Daoy (cell line): ENCODE results near the gene UGT2B11. TPM values are rescaled to one million over a fixed set of nuclear protein-coding genes. Genes with fewer than 3 reads are reported as not detected.
"Not testable (repeated sequence)": the region's sequence is repeated elsewhere in the genome, so short reads cannot be mapped to it uniquely, and the experiment has no call there.

Experiments used
- DNase-seq: peaks from one replicate; pipeline ENCODE4 v3.0.0-alpha.2; 2015; ENCODE audit warnings: low read depth
- total RNA-seq: library from RNA; depleted of rRNA; stranded (reverse); fragments of >200 nt; shearing (Covaris generic); gene quantifications from 2 replicates; pipeline ENCODE4 v1.2.3, GENCODE V29; 2014; rRNA removed

Gene UGT2B11
- total RNA-seq, 1 experiment from 2014 or later: not detected

DNA sequence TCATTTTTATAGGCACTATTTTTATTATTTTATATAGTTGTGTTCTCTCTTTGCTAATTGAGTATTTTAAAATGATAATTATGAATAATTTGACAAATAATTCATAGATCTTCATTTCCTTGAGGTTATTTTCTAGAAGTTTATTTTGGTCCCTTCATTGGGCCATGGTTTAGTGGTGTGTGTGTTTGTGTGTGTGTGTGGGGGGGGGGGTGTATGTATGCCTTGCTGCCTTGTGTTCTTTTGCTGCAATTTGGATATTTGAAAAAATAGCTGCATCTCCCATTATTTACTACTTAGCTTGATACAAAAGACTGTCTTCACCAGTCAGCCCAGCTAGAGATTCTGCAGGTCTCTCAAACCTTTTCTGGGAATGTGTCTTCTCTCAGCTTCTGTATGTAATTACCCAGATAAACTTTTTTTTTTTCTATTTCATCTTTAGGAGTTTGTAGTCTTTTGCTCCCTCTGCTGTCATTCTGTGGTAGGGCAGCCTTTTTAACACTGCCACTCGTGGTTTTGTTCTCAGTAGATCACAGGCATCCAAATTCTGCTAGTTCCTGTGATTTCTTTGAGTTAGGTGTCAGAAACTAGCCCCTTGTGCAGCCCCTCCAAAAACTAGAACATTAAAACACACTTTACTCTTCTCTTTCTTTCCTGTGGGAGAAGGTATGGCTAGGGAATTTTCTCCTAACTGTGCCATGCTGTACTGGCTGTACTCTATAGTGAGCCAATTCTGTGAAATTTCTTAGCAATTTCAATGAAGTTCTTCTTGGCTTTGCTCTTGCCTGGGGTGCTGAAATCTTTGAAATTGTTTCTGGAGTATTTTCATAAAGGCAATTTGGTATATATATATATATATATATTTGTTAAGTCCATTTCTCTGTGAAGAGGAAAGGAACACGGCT is 44.1 kb downstream of the UGT2B11 start:
- not testable (repeated sequence) for DNase-seq

DNA sequence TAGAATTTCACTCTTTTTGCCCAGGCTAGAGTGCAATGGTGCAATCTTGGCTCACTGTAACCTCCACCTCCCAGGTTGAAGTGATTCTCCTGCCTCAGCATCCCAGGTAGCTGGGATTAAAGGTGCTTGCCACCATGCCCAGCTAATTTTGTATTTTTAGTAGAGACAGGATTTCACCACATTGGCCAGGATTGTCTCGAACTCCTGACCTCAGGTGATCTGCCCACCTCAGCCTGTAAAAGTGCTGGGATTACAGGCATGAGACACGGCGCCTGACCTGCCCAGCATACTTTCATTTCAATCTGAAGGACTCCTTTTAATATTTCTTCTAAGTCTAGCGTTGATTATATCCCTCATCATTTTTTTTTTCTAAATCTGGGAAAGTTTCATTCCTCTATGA is 45.4 kb downstream of the UGT2B11 start:
- not testable (repeated sequence) for DNase-seq

DNA sequence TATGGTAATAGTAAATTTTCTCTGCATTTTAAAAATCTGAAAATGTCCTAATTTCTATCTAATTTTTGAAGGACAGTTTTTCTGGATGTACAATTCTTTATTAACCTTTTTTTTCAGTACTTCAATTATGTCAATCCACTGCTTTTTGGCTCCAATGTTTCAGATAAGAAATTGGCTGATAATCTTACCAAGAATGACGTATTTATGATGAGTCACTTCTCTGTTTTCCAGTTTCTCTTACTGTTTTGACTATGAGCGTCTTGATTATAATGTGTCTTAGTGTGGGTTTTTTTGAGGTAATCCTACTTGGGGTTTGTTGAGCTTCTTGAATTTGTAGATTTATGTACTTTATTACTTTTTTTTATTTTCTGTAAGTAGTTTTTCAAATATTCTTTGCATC is 47.2 kb downstream of the UGT2B11 start:
- DNase-seq: no peak

DNA sequence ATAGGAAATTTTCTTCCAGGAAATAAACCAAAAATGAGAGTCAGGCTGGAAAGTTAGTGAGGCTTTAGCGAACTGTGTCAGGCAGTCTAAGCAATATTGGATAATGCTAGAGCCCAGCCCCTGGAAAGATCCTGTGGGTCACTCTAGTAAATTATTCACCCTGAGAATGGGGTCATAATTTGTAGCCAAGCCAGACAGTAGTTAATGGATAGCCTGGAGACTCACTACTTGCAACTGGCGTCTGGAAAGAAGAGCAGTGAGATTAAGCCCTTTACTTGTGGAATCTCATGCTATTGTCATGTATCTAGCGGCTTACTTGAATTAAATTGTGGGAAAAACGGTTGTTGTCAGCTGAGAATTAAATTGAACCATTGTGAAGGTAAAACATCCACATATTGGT is 48.2 kb downstream of the UGT2B11 start:
- DNase-seq: not testable (repeated sequence)

DNA sequence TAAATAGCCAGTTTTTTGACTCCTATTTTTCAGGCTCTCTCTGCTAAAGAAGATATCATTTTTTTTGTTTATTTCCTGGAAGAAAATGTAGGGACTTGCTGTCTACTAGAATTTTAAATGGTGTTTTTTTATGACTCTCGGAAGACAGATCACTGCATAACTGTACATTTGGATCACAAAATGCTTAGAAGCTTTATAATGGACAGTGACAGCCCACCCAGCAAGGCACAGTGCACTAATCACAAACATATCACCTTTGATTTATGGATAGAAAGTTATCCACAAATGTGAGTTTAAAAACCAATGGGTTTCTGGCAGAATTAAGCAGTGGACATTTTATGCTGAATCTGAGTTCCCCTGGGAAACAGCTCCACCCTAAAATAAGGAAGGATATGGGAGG is 48.8 kb downstream of the UGT2B11 start:
- not testable (repeated sequence) for DNase-seq

DNA sequence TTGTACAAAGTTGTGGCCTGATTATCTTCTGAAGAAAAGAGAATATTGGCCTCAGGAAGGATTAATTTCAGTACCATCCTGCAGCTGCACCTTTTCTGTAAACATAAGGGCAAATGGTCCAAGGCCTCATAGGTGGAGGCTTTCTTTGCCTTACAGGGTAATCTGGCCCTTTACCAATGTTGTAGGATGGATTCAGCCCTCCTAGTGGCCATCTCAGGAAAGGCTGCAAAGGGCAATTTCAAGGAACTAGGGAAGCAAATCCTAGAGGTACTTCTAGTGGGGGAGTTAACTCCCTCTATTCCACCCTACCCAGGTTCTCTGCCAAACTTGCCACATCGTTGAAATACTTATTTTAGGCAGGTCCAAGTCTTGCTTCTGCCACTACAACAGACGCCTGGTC is 57.6 kb downstream of the UGT2B11 start:
- DNase-seq: no peak

DNA sequence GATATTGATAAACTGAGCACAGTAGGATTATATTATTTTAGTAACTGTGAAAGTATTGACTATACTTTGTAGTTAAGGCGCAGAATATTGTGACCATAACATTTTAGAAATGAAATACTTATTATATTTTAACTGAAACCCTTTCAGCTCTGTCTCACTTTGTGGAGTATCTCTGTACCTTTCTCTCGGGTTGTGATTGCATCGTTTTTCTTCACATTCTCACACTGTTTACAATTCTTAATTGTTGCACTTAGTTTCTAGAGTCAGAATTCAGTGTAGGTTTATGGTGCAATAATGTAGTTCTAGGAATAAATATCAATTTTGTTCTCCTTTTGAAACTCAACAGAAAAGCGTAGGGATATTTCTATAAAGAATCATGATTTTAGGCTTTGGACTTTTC is 60.5 kb downstream of the UGT2B11 start:
- no peak for DNase-seq

Other genes with a start within 250 kb of the UGT2B11 start
- gene UGT2B7, start 118.3 kb downstream of the UGT2B11 start, total RNA-seq: not detected in 2 replicates
- not detected in 2 replicates for gene UGT2B28, start 65.7 kb upstream of the UGT2B11 start, total RNA-seq